HepG2 (cell line): Measurements from ENCODE around the gene OTUD4. TPM values are rescaled to one million over a fixed set of nuclear protein-coding genes. Genes with fewer than 3 reads are reported as not detected.
"Not testable (repeated sequence)": the region's sequence is repeated elsewhere in the genome, so short reads cannot be mapped to it uniquely, and the experiment has no call there.

Source experiments
- ATAC-seq: fragments of 200-7000 bp; cut with Tn5 transposase; 3 replicates; pipeline ENCODE4 v1.9.1; 2020; ENCODE audit warnings: mild to moderate bottlenecking, moderate library complexity
- BruUV-seq: library from RNA; stranded (reverse); fragments of 400-500 nt; replicated peaks from 2 replicates; lab custom pipeline; 2021; lab: Mats Ljungman, UMichigan
- CTCF ChIA-PET: fragments of 300-600 bp; formaldehyde crosslinking; extraction: SDS; loops from one replicate; lab custom pipeline; 2021; ENCODE audit warnings: low total read pairs, inconsistent platforms, low intra/inter-chr PET ratio; lab: Yijun Ruan, JAX
- POLR2A ChIA-PET: fragments of 350-600 bp; sonication (Branson Sonifier 250); formaldehyde crosslinking; loops from one replicate; lab custom pipeline; 2020; ENCODE audit warnings: antibody characterized with exemption, inconsistent platforms; lab: Yijun Ruan, JAX
- DNase-seq: peaks from one replicate; pipeline ENCODE4 v3.0.0-alpha.2; 2015; ENCODE audit warnings: low spot score
- FAIRE-seq: peaks from 3 replicates; lab custom pipeline; 2011; peaks lifted over from hg19 to GRCh38; lab: Jason Lieb, UNC
- H2AFZ ChIP-seq: one replicate; pipeline ENCODE4 v1.6.1; 2011; ENCODE audit warnings: low read length, inconsistent platforms
- H3K27ac ChIP-seq: fragments of 300-600 bp; 3 replicates; pipeline ENCODE4 v1.8.0; 2011; ENCODE audit warnings: mixed run types, mild to moderate bottlenecking, mixed read lengths, low read length, inconsistent platforms; ENCODE audit not compliant: insufficient read depth; ENCODE audit errors: extremely low read length
- H3K27me3 ChIP-seq, 2 experiments: fragments of 200-600 bp in 1 of 2; 2 replicates in 1 of 2; 3 replicates in 1 of 2; pipeline versions ENCODE4 v1.6.0 to v1.8.0; 2011; ENCODE audit warnings: low read length in 2 of 2, mild to moderate bottlenecking in 2 of 2, moderate library complexity in 2 of 2, inconsistent platforms in 1 of 2; ENCODE audit not compliant: insufficient read depth in 2 of 2, control insufficient read depth in 1 of 2
- H3K36me3 ChIP-seq, 2 experiments: fragments of 200-600 bp in 1 of 2; replicated peaks in 1 of 2; 2 replicates in 1 of 2; 3 replicates in 1 of 2; pipeline versions ENCODE4 v1.5.1 to v1.8.0; 2011; ENCODE audit warnings: low read length in 2 of 2, inconsistent platforms in 1 of 2; ENCODE audit not compliant: insufficient read depth in 2 of 2, control insufficient read depth in 1 of 2
- H3K4me1 ChIP-seq: 2 replicates; pipeline ENCODE4 v1.5.1; 2012; ENCODE audit warnings: low read length, inconsistent platforms; ENCODE audit not compliant: insufficient read depth
- H3K4me2 ChIP-seq: 2 replicates; pipeline ENCODE4 v1.6.0; 2011; ENCODE audit warnings: low read depth, low read length, inconsistent platforms
- H3K4me3 ChIP-seq, 3 experiments: fragments of 200-600 bp in 1 of 3; sonication (generic), shearing (Covaris generic) in 1 of 3; replicated peaks in 1 of 3; 2 replicates each; pipeline ENCODE4 v1.5.1; 2011 to 2016; ENCODE audit warnings: low read length in 3 of 3, inconsistent platforms in 2 of 3, low read depth in 2 of 3, mild to moderate bottlenecking in 2 of 3, control low read depth in 1 of 3, mixed read lengths in 1 of 3; ENCODE audit not compliant: insufficient read depth in 1 of 3
- H3K79me2 ChIP-seq: one replicate; pipeline ENCODE4 v1.6.1; 2011; ENCODE audit warnings: low read length, inconsistent platforms; ENCODE audit not compliant: insufficient read depth
- H3K9ac ChIP-seq: 2 replicates; pipeline ENCODE4 v1.6.0; 2011; ENCODE audit warnings: mild to moderate bottlenecking, low read depth, low read length, inconsistent platforms; ENCODE audit not compliant: insufficient read depth
- H3K9me3 ChIP-seq: 2 replicates; pipeline ENCODE4 v1.5.1; 2012; ENCODE audit warnings: mild to moderate bottlenecking, low read length
- H4K20me1 ChIP-seq: 2 replicates; pipeline ENCODE4 v1.6.0; 2011; ENCODE audit warnings: inconsistent platforms, mild to moderate bottlenecking, low read length, moderate library complexity; ENCODE audit not compliant: insufficient read depth
- BCL6 ChIP-seq: IDR thresholded peaks from 2 replicates; pipeline ENCODE4 v1.6.1; 2016; ENCODE audit warnings: missing genetic modification reagents, missing compliant biosample characterization
- KAT2B ChIP-seq: fragments of 150-350 bp; IDR thresholded peaks from 2 replicates; pipeline ENCODE4 v1.6.1; 2014; ENCODE audit warnings: low read depth, low read length, borderline replicate concordance
- ZFP82 ChIP-seq: sonication (generic); formaldehyde crosslinking; IDR thresholded peaks from 2 replicates; pipeline ENCODE4 v1.5.1; 2020; ENCODE audit warnings: mild to moderate bottlenecking, missing genetic modification reagents, borderline replicate concordance
- ZNF337 ChIP-seq: sonication (generic); formaldehyde crosslinking; IDR thresholded peaks from 2 replicates; pipeline ENCODE4 v1.5.1; 2020; ENCODE audit warnings: missing genetic modification reagents, low read depth, mild to moderate bottlenecking, borderline replicate concordance
- ZNF512B ChIP-seq: sonication (generic); formaldehyde crosslinking; IDR thresholded peaks from 2 replicates; pipeline ENCODE4 v1.5.1; 2020; ENCODE audit warnings: missing genetic modification reagents, mild to moderate bottlenecking, borderline replicate concordance
- ZNF703 ChIP-seq: sonication (generic); formaldehyde crosslinking; IDR thresholded peaks from 2 replicates; pipeline ENCODE4 v1.5.1; 2020; ENCODE audit warnings: missing genetic modification reagents, mild to moderate bottlenecking, moderate library complexity, borderline replicate concordance
- WGBS: methylation state at CpG from one replicate; pipeline ENCODE4 v1.1.6; 2017; ENCODE audit warnings: low lambda C conversion rate; 5-methylcytosine and 5-hydroxymethylcytosine counted together
- in situ Hi-C: cut with HindIII; loops from 2 replicates; pipeline ENCODE4 v1.10.0; 2017; ENCODE audit warnings: low pct_unique_long_range_greater_than_20kb; ENCODE audit not compliant: extremely low pct_ligation_motif_present
- intact Hi-C: fragments of 100-400 bp; cut with micrococcal nuclease; formaldehyde crosslinking; loops from one replicate; pipeline ENCODE4 v1.10.0; 2022; ENCODE audit not compliant: unreplicated experiment
- polyA plus RNA-seq, 8 experiments: library from polyadenylated mRNA; depleted of rRNA in 3 of 8; stranded (reverse) in 7 of 8; unstranded in 1 of 8; fragments of >200 nt; fragmentation: Illumina TruSeq in 4 of 8; extraction: Trizol in 4 of 8; gene quantifications; 2 replicates each; pipeline versions ENCODE4 v1.2.1 to v1.2.3, GENCODE V29; 2011 to 2016; ENCODE audit warnings: low read depth in 4 of 8, missing spikeins in 1 of 8, mixed read lengths in 1 of 8; ENCODE audit not compliant: insufficient read depth in 1 of 8
- total RNA-seq, 5 experiments: library from RNA; depleted of rRNA; stranded (reverse); fragments of >200 nt; fragmentation: Illumina TruSeq; extraction: Trizol; gene quantifications; 2 replicates each; pipeline ENCODE4 v1.2.3, GENCODE V29; 2016; ENCODE audit warnings: low read depth in 1 of 5
- TF ChIP-seq, protein P1 (sequence below): IDR thresholded peaks from 2 replicates; pipeline ENCODE4 v1.6.1; 2012; ENCODE audit warnings: low read depth, low read length, improper control_type of control experiment
- TF ChIP-seq, protein P2 (sequence below): sonication (generic); formaldehyde crosslinking; IDR thresholded peaks from 2 replicates; pipeline ENCODE4 v1.5.0; 2020; ENCODE audit warnings: mild to moderate bottlenecking, missing genetic modification reagents, borderline replicate concordance

The OTUD4 gene
- total and polyA plus RNA-seq, 2 of the 13 experiments (the other 11 are each of a cell fraction or from before 2014, with no cell fraction given), result 16.1 to 18.0 TPM

DNA sequence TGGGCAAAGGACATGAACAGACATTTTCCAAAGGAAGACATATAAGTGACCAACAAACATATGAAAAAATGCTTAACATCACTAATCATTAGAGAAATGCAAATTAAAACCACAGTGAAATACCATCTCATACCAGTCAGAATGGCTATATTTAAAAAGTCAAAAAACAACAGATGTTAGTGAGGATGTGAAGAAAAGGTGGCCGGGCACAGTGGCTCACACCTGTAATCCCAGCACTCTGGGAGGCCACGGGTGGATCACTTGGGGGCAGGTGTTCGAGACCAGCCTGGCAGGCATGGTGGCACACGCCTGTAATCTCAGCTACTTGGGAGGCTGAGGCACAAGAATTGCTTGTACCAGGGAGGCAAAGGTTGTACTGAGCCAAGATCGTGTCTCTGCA is 41.1 kb upstream of the OTUD4 start:
- H3K27me3 ChIP-seq, H3K79me2 ChIP-seq, H3K4me1 ChIP-seq, H3K4me3 ChIP-seq, intact Hi-C loops, H3K9ac ChIP-seq, H3K9me3 ChIP-seq, FAIRE-seq, POLR2A ChIA-PET, ATAC-seq, CTCF ChIA-PET, H4K20me1 ChIP-seq, H3K36me3 ChIP-seq, DNase-seq, BruUV-seq, in situ Hi-C loops, H2AFZ ChIP-seq, H3K4me2 ChIP-seq, H3K27ac ChIP-seq: not testable (repeated sequence)
- 1% methylated on average over 5 of the region's 5 CpGs for WGBS

DNA sequence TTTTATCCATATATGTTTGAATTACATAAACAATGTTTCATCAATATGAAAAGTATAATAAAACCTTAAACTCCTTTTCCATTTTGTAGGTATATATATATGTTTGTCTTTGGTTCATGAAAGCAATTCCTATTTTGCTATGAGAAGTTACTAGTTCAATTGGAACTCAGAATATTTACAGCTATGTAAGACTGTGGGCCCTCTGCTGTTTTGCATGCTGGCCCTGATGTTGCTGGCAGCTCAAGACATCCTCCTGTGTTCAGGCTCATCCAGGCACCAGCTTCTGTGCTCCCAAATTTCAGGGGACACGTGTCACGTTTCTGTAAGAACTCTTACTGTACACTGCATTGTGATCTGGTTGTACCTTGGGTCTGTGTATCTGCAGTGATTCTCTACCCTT is 38.7 kb upstream of the OTUD4 start:
- BruUV-seq, result no TSS peak
- CTCF ChIA-PET, result interaction anchor here (0.5 kb wide), 1 partner anchor 396 kb away, joined by 3 read pairs; no protein-coding TSS in a partner anchor
- intact Hi-C loops, result loop anchor here (5.0 to 10.0 kb wide), 2 partner anchors 398 to 526 kb away; partner anchors contain the start of gene MMAA
- FAIRE-seq, result no peak
- Histone ChIP-seq H3K27me3 (no peaks in the 10 kb centered on the region; a peak in 2 of 5 replicates), H3K9me3 (no peaks in the 10 kb centered on the region), H3K4me1 (no peaks in the 10 kb centered on the region), H2AFZ (no peak overlapping the region), H3K4me3 (no peak overlapping the region), H3K9ac (no peak overlapping the region), H4K20me1 (no peaks in the 10 kb centered on the region), H3K4me2 (no peak overlapping the region), H3K79me2 (no peaks in the 10 kb centered on the region), H3K36me3 (no peaks in the 10 kb centered on the region), H3K27ac (no peak overlapping the region)
- POLR2A ChIA-PET, result no interaction called here
- 8% methylated on average over 2 of the region's 2 CpGs for WGBS
- no peak for ATAC-seq
- in situ Hi-C loops, result loop anchor here (10.0 kb wide), 1 partner anchor 396 kb away; the partner anchor contains the start of gene MMAA
- DNase-seq, result no peak
- TF ChIP-seq, protein P1, sequence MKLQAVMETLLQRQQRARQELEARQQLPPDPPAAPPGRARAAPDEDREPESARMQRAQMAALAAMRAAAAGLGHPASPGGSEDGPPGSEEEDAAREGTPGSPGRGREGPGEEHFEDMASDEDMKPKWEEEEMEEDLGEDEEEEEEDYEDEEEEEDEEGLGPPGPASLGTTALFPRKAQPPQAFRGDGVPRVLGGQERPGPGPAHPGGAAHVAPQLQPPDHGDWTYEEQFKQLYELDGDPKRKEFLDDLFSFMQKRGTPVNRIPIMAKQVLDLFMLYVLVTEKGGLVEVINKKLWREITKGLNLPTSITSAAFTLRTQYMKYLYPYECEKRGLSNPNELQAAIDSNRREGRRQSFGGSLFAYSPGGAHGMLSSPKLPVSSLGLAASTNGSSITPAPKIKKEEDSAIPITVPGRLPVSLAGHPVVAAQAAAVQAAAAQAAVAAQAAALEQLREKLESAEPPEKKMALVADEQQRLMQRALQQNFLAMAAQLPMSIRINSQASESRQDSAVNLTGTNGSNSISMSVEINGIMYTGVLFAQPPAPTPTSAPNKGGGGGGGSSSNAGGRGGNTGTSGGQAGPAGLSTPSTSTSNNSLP, result no peak
- TF ChIP-seq, protein P2, sequence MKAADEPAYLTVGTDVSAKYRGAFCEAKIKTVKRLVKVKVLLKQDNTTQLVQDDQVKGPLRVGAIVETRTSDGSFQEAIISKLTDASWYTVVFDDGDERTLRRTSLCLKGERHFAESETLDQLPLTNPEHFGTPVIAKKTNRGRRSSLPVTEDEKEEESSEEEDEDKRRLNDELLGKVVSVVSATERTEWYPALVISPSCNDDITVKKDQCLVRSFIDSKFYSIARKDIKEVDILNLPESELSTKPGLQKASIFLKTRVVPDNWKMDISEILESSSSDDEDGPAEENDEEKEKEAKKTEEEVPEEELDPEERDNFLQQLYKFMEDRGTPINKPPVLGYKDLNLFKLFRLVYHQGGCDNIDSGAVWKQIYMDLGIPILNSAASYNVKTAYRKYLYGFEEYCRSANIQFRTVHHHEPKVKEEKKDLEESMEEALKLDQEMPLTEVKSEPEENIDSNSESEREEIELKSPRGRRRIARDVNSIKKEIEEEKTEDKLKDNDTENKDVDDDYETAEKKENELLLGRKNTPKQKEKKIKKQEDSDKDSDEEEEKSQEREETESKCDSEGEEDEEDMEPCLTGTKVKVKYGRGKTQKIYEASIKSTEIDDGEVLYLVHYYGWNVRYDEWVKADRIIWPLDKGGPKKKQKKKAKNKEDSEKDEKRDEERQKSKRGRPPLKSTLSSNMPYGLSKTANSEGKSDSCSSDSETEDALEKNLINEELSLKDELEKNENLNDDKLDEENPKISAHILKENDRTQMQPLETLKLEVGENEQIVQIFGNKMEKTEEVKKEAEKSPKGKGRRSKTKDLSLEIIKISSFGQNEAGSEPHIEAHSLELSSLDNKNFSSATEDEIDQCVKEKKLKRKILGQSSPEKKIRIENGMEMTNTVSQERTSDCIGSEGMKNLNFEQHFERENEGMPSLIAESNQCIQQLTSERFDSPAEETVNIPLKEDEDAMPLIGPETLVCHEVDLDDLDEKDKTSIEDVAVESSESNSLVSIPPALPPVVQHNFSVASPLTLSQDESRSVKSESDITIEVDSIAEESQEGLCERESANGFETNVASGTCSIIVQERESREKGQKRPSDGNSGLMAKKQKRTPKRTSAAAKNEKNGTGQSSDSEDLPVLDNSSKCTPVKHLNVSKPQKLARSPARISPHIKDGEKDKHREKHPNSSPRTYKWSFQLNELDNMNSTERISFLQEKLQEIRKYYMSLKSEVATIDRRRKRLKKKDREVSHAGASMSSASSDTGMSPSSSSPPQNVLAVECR (CRISPR knock-in tag), result no peak
- no peak for TF ChIP-seq BCL6 (CRISPR knock-in tag)
- TF ChIP-seq ZNF512B, result no peak
- TF ChIP-seq KAT2B, result no peak
- no peak for TF ChIP-seq ZNF337 (CRISPR knock-in tag)
- TF ChIP-seq ZNF703, result no peak
- no peak for TF ChIP-seq ZFP82 (CRISPR knock-in tag)
